ENCODE measurements around the gene KCNJ2. TPM values are rescaled to one million over a fixed set of nuclear protein-coding genes. Genes with fewer than 3 reads are reported as not detected.

Gene KCNJ2
- total RNA-seq, 1 experiment from 2014 or later = 1.6 TPM

DNA sequence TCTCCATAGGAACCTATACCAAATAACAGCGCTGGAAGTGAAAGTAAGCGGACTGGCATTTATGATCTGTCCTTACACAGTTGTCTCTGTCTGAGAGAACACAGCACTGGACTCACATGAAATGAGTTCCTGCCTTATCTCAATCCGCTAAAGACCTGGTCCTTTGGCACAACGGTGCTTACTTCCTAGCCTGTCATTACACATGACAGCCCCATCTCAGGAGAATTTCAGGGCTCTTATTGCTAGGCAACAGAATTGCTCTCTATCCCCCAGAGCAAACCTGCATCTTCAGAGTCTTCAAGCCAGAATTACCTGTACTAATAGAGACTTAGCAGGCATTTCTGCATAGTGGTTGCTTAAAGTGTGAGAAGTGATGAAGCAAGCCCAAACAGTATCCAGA, 4.3 kb downstream of the KCNJ2 start:
- no peak for TF ChIP-seq SMAD3 (CRISPR knock-in tag; IDR thresholded peaks at IDR 0.05; ENCODE audit: borderline replicate concordance)
- TF ChIP-seq EMX1 (CRISPR knock-in tag; IDR thresholded peaks at IDR 0.05) = no peak
- TF ChIP-seq ZNF121 (CRISPR knock-in tag; IDR thresholded peaks at IDR 0.05) = no peak
- TF ChIP-seq, protein P1, sequence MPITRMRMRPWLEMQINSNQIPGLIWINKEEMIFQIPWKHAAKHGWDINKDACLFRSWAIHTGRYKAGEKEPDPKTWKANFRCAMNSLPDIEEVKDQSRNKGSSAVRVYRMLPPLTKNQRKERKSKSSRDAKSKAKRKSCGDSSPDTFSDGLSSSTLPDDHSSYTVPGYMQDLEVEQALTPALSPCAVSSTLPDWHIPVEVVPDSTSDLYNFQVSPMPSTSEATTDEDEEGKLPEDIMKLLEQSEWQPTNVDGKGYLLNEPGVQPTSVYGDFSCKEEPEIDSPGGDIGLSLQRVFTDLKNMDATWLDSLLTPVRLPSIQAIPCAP (CRISPR knock-in tag; IDR thresholded peaks at IDR 0.05) = no peak
- TF ChIP-seq IRF2 (CRISPR knock-in tag; IDR thresholded peaks at IDR 0.05; ENCODE audit: borderline replicate concordance, low read depth) = no peak
- no peak for TF ChIP-seq ZBTB21 (CRISPR knock-in tag; IDR thresholded peaks at IDR 0.05; ENCODE audit: borderline replicate concordance)
- no peak for TF ChIP-seq ETV6 (CRISPR knock-in tag; IDR thresholded peaks at IDR 0.05)
- no peak for TF ChIP-seq FOXP1 (CRISPR knock-in tag; IDR thresholded peaks at IDR 0.05; ENCODE audit: borderline replicate concordance)
- TF ChIP-seq ZNF138 (CRISPR knock-in tag; conservative IDR thresholded peaks at IDR 0.05) = no peak
- no peak for TF ChIP-seq HMGA2 (CRISPR knock-in tag; IDR thresholded peaks at IDR 0.05)
- TF ChIP-seq MYBL2 (CRISPR knock-in tag; IDR thresholded peaks at IDR 0.05) = no peak
- TF ChIP-seq, protein P2, sequence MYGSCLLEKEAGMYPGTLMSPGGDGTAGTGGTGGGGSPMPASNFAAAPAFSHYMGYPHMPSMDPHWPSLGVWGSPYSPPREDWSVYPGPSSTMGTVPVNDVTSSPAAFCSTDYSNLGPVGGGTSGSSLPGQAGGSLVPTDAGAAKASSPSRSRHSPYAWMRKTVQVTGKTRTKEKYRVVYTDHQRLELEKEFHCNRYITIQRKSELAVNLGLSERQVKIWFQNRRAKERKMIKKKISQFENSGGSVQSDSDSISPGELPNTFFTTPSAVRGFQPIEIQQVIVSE (CRISPR knock-in tag; IDR thresholded peaks at IDR 0.05; ENCODE audit: borderline replicate concordance) = no peak
- TF ChIP-seq NFATC4 (CRISPR knock-in tag; IDR thresholded peaks at IDR 0.05) = no peak
- Mint-ChIP-seq H3K4me1 (peaks cover 25% of the 10 kb centered on the region), H3K9me3 (0 out of 2 replicates have a peak, but pooled peaks cover 3% of the 10 kb centered on the region), H3K36me3 (peaks cover 10% of the 10 kb centered on the region; the same call in 1 of the 2 replicates), H3K27ac (no peak overlapping the region), H3K4me3 (no peak overlapping the region), H3K27me3 (ENCODE audit: low read depth) (peaks cover 26% of the 10 kb centered on the region)
- CTCF ChIA-PET = no interaction called here
- ATAC-seq (no peak), DNase-seq (ENCODE audit: low spot score) (no peak)
- POLR2A ChIA-PET = no interaction called here

DNA sequence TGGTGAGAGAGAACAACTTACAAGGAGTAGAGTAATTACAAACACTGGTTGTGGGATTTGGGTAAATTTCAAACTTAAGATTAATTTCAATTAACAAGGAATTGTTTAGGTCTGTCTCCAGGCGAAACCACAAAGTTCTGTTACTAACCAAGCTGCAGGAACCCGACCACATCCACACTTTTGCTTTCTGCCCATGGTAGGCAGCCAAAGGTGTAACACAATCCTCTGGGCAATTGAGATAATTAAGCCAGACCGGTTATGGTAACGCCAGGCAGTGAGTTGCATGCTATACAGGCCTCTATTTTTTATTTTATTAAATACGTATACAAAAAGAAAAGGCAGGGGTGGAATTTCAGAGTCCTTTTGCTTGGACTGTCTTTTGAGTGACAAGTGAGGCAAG, 12.0 kb downstream of the KCNJ2 start:
- Mint-ChIP-seq H3K27me3 (ENCODE audit: low read depth) (no peaks in the 10 kb centered on the region), H3K27ac (no peak overlapping the region), H3K36me3 (no peaks in the 10 kb centered on the region), H3K4me3 (no peak overlapping the region), H3K9me3 (no peaks in the 10 kb centered on the region), H3K4me1 (peaks cover 10% of the 10 kb centered on the region)
- CTCF ChIA-PET = no interaction called here
- DNase-seq (ENCODE audit: low spot score) = no peak
- TF ChIP-seq RELA (CRISPR knock-in tag; IDR thresholded peaks at IDR 0.05; ENCODE audit: borderline replicate concordance) = no peak
- TF ChIP-seq, protein P2 (CRISPR knock-in tag; IDR thresholded peaks at IDR 0.05; ENCODE audit: borderline replicate concordance) = no peak
- no peak for TF ChIP-seq CREB1 (CRISPR knock-in tag; IDR thresholded peaks at IDR 0.05)
- TF ChIP-seq MYBL2 (CRISPR knock-in tag; IDR thresholded peaks at IDR 0.05) = no peak
- no peak for TF ChIP-seq FOXK1 (CRISPR knock-in tag; IDR thresholded peaks at IDR 0.05)
- TF ChIP-seq, protein P3, sequence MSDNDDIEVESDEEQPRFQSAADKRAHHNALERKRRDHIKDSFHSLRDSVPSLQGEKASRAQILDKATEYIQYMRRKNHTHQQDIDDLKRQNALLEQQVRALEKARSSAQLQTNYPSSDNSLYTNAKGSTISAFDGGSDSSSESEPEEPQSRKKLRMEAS (CRISPR knock-in tag; IDR thresholded peaks at IDR 0.05) = no peak
- no peak for TF ChIP-seq SP1 (CRISPR knock-in tag; conservative IDR thresholded peaks at IDR 0.05)
- TF ChIP-seq, protein P4, sequence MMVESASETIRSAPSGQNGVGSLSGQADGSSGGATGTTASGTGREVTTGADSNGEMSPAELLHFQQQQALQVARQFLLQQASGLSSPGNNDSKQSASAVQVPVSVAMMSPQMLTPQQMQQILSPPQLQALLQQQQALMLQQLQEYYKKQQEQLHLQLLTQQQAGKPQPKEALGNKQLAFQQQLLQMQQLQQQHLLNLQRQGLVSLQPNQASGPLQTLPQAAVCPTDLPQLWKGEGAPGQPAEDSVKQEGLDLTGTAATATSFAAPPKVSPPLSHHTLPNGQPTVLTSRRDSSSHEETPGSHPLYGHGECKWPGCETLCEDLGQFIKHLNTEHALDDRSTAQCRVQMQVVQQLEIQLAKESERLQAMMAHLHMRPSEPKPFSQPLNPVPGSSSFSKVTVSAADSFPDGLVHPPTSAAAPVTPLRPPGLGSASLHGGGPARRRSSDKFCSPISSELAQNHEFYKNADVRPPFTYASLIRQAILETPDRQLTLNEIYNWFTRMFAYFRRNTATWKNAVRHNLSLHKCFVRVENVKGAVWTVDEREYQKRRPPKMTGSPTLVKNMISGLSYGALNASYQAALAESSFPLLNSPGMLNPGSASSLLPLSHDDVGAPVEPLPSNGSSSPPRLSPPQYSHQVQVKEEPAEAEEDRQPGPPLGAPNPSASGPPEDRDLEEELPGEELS (CRISPR knock-in tag; IDR thresholded peaks at IDR 0.05) = no peak
- TF ChIP-seq, protein P5, sequence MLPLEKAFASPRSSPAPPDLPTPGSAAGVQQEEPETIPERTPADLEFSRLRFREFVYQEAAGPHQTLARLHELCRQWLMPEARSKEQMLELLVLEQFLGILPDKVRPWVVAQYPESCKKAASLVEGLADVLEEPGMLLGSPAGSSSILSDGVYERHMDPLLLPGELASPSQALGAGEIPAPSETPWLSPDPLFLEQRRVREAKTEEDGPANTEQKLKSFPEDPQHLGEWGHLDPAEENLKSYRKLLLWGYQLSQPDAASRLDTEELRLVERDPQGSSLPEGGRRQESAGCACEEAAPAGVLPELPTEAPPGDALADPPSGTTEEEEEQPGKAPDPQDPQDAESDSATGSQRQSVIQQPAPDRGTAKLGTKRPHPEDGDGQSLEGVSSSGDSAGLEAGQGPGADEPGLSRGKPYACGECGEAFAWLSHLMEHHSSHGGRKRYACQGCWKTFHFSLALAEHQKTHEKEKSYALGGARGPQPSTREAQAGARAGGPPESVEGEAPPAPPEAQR (CRISPR knock-in tag; IDR thresholded peaks at IDR 0.05) = no peak
- ATAC-seq = no peak
- POLR2A ChIA-PET = no interaction called here

Measured in WTC11 (cell line).